Hepatocyte (in vitro differentiated cells): ENCODE results near the gene HDGFL2. TPM values are rescaled to one million over a fixed set of nuclear protein-coding genes. Genes with fewer than 3 reads are reported as not detected.

Source experiments
- DNase-seq: peaks from one replicate; pipeline ENCODE4 v3.0.0-alpha.2; 2016; ENCODE audit warnings: low spot score
- H2AFZ ChIP-seq: fragments of 200-600 bp; sonication (generic); 2 replicates; pipeline ENCODE4 v1.6.0; 2016; ENCODE audit warnings: antibody characterized with exemption, mild to moderate bottlenecking
- H3K27ac ChIP-seq: fragments of 200-600 bp; sonication (generic); 2 replicates; pipeline ENCODE4 v1.5.1; 2016; ENCODE audit warnings: mild to moderate bottlenecking
- H3K27me3 ChIP-seq: fragments of 200-600 bp; sonication (generic); 2 replicates; pipeline ENCODE4 v1.6.1; 2016
- H3K36me3 ChIP-seq: fragments of 200-600 bp; sonication (generic); replicated peaks from 2 replicates; pipeline ENCODE4 v1.5.1; 2016; ENCODE audit warnings: low read depth; ENCODE audit not compliant: insufficient read depth
- H3K4me1 ChIP-seq: fragments of 200-600 bp; sonication (generic); 2 replicates; pipeline ENCODE4 v1.5.1; 2016; ENCODE audit warnings: mild to moderate bottlenecking, moderate library complexity; ENCODE audit not compliant: insufficient read depth
- H3K4me2 ChIP-seq: fragments of 200-600 bp; sonication (generic); 2 replicates; pipeline ENCODE4 v1.6.0; 2016
- H3K4me3 ChIP-seq: fragments of 200-600 bp; sonication (generic); 2 replicates; pipeline ENCODE4 v1.5.1; 2016; ENCODE audit warnings: mild to moderate bottlenecking
- H3K79me2 ChIP-seq: fragments of 200-600 bp; sonication (generic); 2 replicates; pipeline ENCODE4 v1.6.0; 2017; ENCODE audit warnings: mild to moderate bottlenecking
- H3K9me2 ChIP-seq: fragments of 200-600 bp; sonication (generic); replicated peaks from 2 replicates; pipeline ENCODE4 v1.6.0; 2017; ENCODE audit warnings: mild to moderate bottlenecking; ENCODE audit not compliant: insufficient read depth
- H3K9me3 ChIP-seq: fragments of 200-600 bp; sonication (generic); 2 replicates; pipeline ENCODE4 v1.5.1; 2016; ENCODE audit warnings: low read depth, mild to moderate bottlenecking
- H4K20me1 ChIP-seq: fragments of 200-600 bp; sonication (generic); 2 replicates; pipeline ENCODE4 v1.6.0; 2016; ENCODE audit warnings: mild to moderate bottlenecking; ENCODE audit not compliant: insufficient read depth, poor library complexity, severe bottlenecking
- CTCF ChIP-seq: fragments of 200-600 bp; sonication (generic); IDR thresholded peaks from 2 replicates; pipeline ENCODE4 v1.5.1; 2016; ENCODE audit warnings: antibody characterized with exemption, mild to moderate bottlenecking; ENCODE audit not compliant: poor library complexity
- EZH2 ChIP-seq: fragments of 200-600 bp; sonication (generic); IDR thresholded peaks from 2 replicates; pipeline ENCODE4 v1.6.1; 2016; ENCODE audit warnings: antibody characterized with exemption, mild to moderate bottlenecking, borderline replicate concordance
- EZH2phosphoT487 ChIP-seq: fragments of 200-600 bp; sonication (generic); IDR thresholded peaks from one replicate; pipeline ENCODE4 v1.6.1; 2018; ENCODE audit warnings: antibody characterized with exemption, mild to moderate bottlenecking, low read depth, moderate library complexity; ENCODE audit not compliant: unreplicated experiment, severe bottlenecking
- WGBS: methylation state at CpG from one replicate; pipeline ENCODE4 v1.1.6; 2016; ENCODE audit warnings: low lambda C conversion rate; ENCODE audit errors: missing lambda C conversion rate; 5-methylcytosine and 5-hydroxymethylcytosine counted together
- polyA plus RNA-seq: library from polyadenylated mRNA; unstranded; fragments of >200 nt; fragmentation: Nextera tagmentation; extraction: Ambion mirVana; gene quantifications from 2 replicates; pipeline ENCODE4 v1.2.1, GENCODE V29; 2016
- total RNA-seq: library from RNA; depleted of rRNA; stranded (reverse); fragments of >200 nt; gene quantifications from 2 replicates; pipeline ENCODE4 v1.2.3, GENCODE V29; 2014

HDGFL2 gene
- total and polyA plus RNA-seq, 2 experiments from 2014 or later: 50.3 to 73.2 TPM

GRCh38 chr19:4529924-4530522 lies 57.9 kb downstream of the HDGFL2 start:
- Histone ChIP-seq H2AFZ (no peak overlapping the region), H3K4me2 (no peak overlapping the region), H3K9me2 (no peaks in the 10 kb centered on the region), H3K79me2 (no peaks in the 10 kb centered on the region), H3K27ac (no peak overlapping the region), H3K9me3 (no peaks in the 10 kb centered on the region), H3K4me3 (no peak overlapping the region), H3K4me1 (no peaks in the 10 kb centered on the region), H4K20me1 (no peaks in the 10 kb centered on the region), H3K27me3 (no peaks in the 10 kb centered on the region), H3K36me3 (no peaks in the 10 kb centered on the region)
- 78% methylated on average over 14 of the region's 14 CpGs for WGBS
- TF ChIP-seq EZH2: no peak
- no peak for TF ChIP-seq CTCF
- no peak for TF ChIP-seq EZH2phosphoT487
- DNase-seq: no peak

- 78% methylated on average over 26 of the region's 28 CpGs for WGBS
- H3K27me3 ChIP-seq: no peaks in the 10 kb centered on the region
- H3K9me3 ChIP-seq: no peaks in the 10 kb centered on the region
- no peaks in the 10 kb centered on the region for H4K20me1 ChIP-seq
- no peaks in the 10 kb centered on the region for H3K79me2 ChIP-seq
- H3K4me1 ChIP-seq: no peaks in the 10 kb centered on the region
- DNase-seq: no peak
- H3K27ac ChIP-seq: no peak overlapping the region
- no peak overlapping the region for H3K4me2 ChIP-seq
- TF ChIP-seq CTCF (no peak), EZH2 (no peak), EZH2phosphoT487 (no peak)
- no peak overlapping the region for H2AFZ ChIP-seq
- H3K4me3 ChIP-seq: no peak overlapping the region
- no peaks in the 10 kb centered on the region for H3K36me3 ChIP-seq
- no peaks in the 10 kb centered on the region for H3K9me2 ChIP-seq
Measured at GRCh38 chr19:4531562-4532165, 59.6 kb downstream of the HDGFL2 start.

- H4K20me1 ChIP-seq: no peaks in the 10 kb centered on the region
- no peaks in the 10 kb centered on the region for H3K4me1 ChIP-seq
- H3K27ac ChIP-seq: no peak overlapping the region
Measured at GRCh38 chr19:4533334-4533733, 61.2 kb downstream of the HDGFL2 start.

More at GRCh38 chr19:4533334-4533733, 61.2 kb downstream of the HDGFL2 start:
- Histone ChIP-seq H3K4me3 (no peak overlapping the region), H3K36me3 (no peaks in the 10 kb centered on the region), H3K79me2 (no peaks in the 10 kb centered on the region), H3K4me2 (no peak overlapping the region), H2AFZ (no peak overlapping the region), H3K9me3 (no peaks in the 10 kb centered on the region), H3K9me2 (no peaks in the 10 kb centered on the region), H3K27me3 (no peaks in the 10 kb centered on the region)
- TF ChIP-seq EZH2: no peak
- TF ChIP-seq CTCF: no peak
- TF ChIP-seq EZH2phosphoT487: no peak
- 89% methylated on average over 9 of the region's 9 CpGs for WGBS
- no peak for DNase-seq
